Upper lobe of left lung (tissue), 6 donors: Measurements from ENCODE around the gene CCDC167. TPM values are rescaled to one million over a fixed set of nuclear protein-coding genes. Genes with fewer than 3 reads are reported as not detected.

ENCODE experiments used
- ATAC-seq, 2 donors: fragments of 200-7000 bp; cut with Tn5 transposase; one replicate each; pipeline ENCODE4 v1.9.1; 2022; ENCODE audit warnings: mild to moderate bottlenecking in 2 of 2, moderate library complexity in 2 of 2; ENCODE audit not compliant: low FRiP score in 2 of 2
- DNase-seq, 2 donors: peaks; one replicate each; pipeline ENCODE4 v3.0.0-alpha.2; 2019 to 2020
- H3K27ac ChIP-seq, 4 donors: fragments of 200-600 bp; sonication (generic); one replicate each; pipeline ENCODE4 v1.5.1; 2016 to 2019
- H3K27me3 ChIP-seq, 4 donors: fragments of 200-600 bp; sonication (generic); one replicate each; pipeline ENCODE4 v1.5.1; 2017 to 2019
- H3K36me3 ChIP-seq, 4 donors: fragments of 200-600 bp; sonication (generic); one replicate each; pipeline ENCODE4 v1.5.1; 2016 to 2019
- H3K4me1 ChIP-seq, 4 donors: fragments of 200-600 bp; sonication (generic); one replicate each; pipeline ENCODE4 v1.5.1; 2018 to 2019
- H3K4me3 ChIP-seq, 4 donors: fragments of 200-600 bp; sonication (generic); one replicate each; pipeline ENCODE4 v1.5.1; 2017 to 2019; ENCODE audit warnings: mild to moderate bottlenecking in 2 of 4, moderate library complexity in 1 of 4
- H3K9me3 ChIP-seq, 4 donors: fragments of 200-600 bp; sonication (generic); one replicate each; pipeline ENCODE4 v1.5.1; 2018 to 2019
- CTCF ChIP-seq, 6 experiments: fragments of 450-650 bp in 4 of 6; fragments of 200-600 bp in 2 of 6; sonication (generic) in 2 of 6; IDR thresholded peaks; one replicate each; pipeline ENCODE4 v1.5.1; 2016 to 2019; ENCODE audit warnings: antibody characterized with exemption in 6 of 6
- EP300 ChIP-seq, 4 donors: sonication (generic); formaldehyde crosslinking; IDR thresholded peaks; one replicate each; pipeline ENCODE4 v1.5.1; 2017; ENCODE audit warnings: antibody characterized with exemption in 4 of 4, control low read depth in 2 of 4
- POLR2A ChIP-seq, 4 donors: fragments of 450-650 bp; IDR thresholded peaks; one replicate each; pipeline ENCODE4 v1.5.1; 2016 to 2017; ENCODE audit warnings: antibody characterized with exemption in 4 of 4, mild to moderate bottlenecking in 2 of 4
- POLR2AphosphoS5 ChIP-seq, 2 donors: sonication (generic); formaldehyde crosslinking; IDR thresholded peaks; one replicate each; pipeline ENCODE4 v1.5.1; 2017; ENCODE audit warnings: antibody characterized with exemption in 2 of 2
- WGBS, 2 donors: methylation state at CpG; one replicate each; pipeline ENCODE4 v1.1.5; 2017 to 2018; 5-methylcytosine and 5-hydroxymethylcytosine counted together
- total RNA-seq, 6 donors: library from RNA; depleted of rRNA in 4 of 6; stranded (reverse); fragments of >200 nt in 4 of 6; gene quantifications; one replicate each; pipeline versions ENCODE4 v1.1.0 to v1.2.1, GENCODE V29; 2016 to 2021
- donor health status: DM: no; HTN: no; CAD: no; lungs with moderate emphysema.
- donor health status: DM: no; HTN: yes; CAD: no; lungs with severe emphysema.

Gene CCDC167
- total RNA-seq, 6 donors from 2014 or later: 9.7 to 45.0 (median 16.7) TPM; not detected in 1

DNA sequence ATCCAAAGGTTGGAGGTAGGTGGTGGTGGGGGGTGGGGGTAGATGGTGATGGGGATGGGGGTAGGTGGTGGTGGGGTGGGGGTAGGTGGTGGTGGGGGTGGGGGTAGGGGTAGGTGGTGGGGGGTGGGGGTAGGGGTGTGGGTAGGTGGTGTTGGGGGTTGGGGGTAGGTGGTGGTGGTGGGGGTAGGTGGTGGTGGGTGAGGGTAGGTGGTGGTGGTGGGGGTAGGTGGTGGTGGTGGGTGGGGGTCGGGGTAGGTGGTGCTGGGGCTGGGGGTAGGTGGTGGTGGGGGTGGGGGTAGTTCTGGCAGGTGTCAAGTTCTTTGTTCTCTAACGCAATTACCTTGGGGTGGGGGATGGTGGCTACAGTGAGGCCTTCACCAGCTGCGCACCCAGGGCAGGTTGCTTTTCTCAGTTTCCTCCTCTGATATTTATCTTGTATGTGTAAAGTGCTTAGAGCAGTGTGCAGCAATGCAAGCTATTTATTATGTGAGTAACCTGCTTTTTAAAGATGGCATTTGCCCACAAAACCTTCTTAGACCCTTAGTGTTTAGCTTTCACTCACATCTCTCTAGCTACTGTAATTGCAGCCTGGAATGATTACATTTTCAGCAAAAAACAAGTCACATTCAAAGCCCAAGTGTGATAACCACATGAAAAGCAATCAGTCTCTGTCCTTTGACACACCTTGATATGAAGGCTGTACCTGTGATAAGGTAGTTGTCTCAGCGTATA, 8.2 kb upstream of the CCDC167 start:
- Histone ChIP-seq H3K27ac (no peak overlapping the region), H3K36me3 (no peaks in the 10 kb centered on the region), H3K27me3 (peaks cover 0 to 6% (median 0%) of the 10 kb centered on the region in 4 donors), H3K4me3 (no peak overlapping the region), H3K4me1 (no peaks in the 10 kb centered on the region), H3K9me3 (no peaks in the 10 kb centered on the region)
- ATAC-seq (no peak), DNase-seq (no peak)
- WGBS, 2 donors: 65 to 71% methylated on average over 3 to 4 of the region's 4 CpGs
- TF ChIP-seq EP300 (IDR thresholded peaks at IDR 0.05) (no peak), POLR2A (IDR thresholded peaks at IDR 0.05) (no peak), POLR2AphosphoS5 (IDR thresholded peaks at IDR 0.05) (no peak), CTCF (IDR thresholded peaks at IDR 0.05) (no peak)

DNA sequence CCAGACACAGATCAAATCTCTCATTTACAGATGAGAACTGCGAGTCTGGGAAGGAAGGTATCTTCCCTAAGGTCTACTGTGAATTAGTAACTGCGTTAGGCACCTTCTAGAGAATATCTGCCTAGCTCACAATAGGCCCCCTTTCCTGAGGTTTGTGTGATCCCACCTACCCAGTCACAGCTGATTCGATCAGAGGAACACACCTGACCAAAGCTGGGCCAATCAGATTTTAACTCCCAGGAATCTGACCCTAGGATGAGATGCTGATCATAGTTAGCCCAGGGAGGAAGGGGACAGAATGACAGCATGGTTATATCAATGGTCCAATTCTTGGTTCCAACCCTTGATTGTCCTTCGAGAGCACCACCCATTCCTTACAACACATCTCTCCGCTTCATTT, 7.4 kb upstream of the CCDC167 start:
- Histone ChIP-seq H3K27ac (no peak overlapping the region), H3K36me3 (no peaks in the 10 kb centered on the region), H3K9me3 (no peaks in the 10 kb centered on the region), H3K4me3 (no peak overlapping the region), H3K4me1 (no peaks in the 10 kb centered on the region), H3K27me3 (peaks cover 0 to under 1% (median 0%) of the 10 kb centered on the region in 4 donors)
- TF ChIP-seq EP300 (IDR thresholded peaks at IDR 0.05) (no peak), POLR2A (IDR thresholded peaks at IDR 0.05) (no peak), POLR2AphosphoS5 (IDR thresholded peaks at IDR 0.05) (no peak), CTCF (IDR thresholded peaks at IDR 0.05) (no peak)
- no peak for DNase-seq
- ATAC-seq: no peak
- WGBS, 2 donors: 86 to 89% methylated on average over 5 of the region's 5 CpGs

DNA sequence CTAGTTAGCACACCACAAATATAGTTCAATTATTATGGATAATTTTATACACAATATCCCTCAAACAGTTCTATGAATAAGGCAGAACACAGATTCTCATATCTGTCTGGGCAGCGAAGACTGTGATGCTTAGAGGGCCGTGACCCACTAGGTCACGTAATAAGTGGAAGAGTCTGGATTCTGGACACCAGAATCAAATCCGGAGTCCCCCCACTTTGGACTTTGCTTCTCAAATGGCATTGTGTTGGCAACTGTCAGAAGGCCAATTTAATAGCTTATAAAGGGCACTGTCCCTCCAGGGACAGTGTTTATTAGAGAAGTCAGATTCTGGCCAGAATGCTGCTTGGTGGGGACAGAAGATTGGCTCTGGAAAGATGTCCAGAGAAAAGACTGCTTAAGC, 6.8 kb upstream of the CCDC167 start:
- 72 to 84% methylated on average over 4 of the region's 4 CpGs for WGBS, 2 donors
- Histone ChIP-seq H3K4me1 (no peaks in the 10 kb centered on the region), H3K4me3 (no peak overlapping the region), H3K36me3 (no peaks in the 10 kb centered on the region), H3K27me3 (no peaks in the 10 kb centered on the region), H3K27ac (no peak overlapping the region), H3K9me3 (no peaks in the 10 kb centered on the region)
- no peak for DNase-seq
- ATAC-seq: no peak
- no peak for TF ChIP-seq POLR2AphosphoS5 (IDR thresholded peaks at IDR 0.05)
- TF ChIP-seq POLR2A (IDR thresholded peaks at IDR 0.05): no peak

- no peaks in the 10 kb centered on the region for H3K36me3 ChIP-seq
- no peaks in the 10 kb centered on the region for H3K9me3 ChIP-seq
- peaks cover 0 to 9% (median 3%) of the 10 kb centered on the region in 4 donors for H3K4me1 ChIP-seq
- DNase-seq: no peak
- no peak for ATAC-seq
- WGBS, 2 donors: 65% methylated on average over 2 of the region's 2 CpGs
- H3K27ac ChIP-seq: no peak overlapping the region
- H3K4me3 ChIP-seq: no peak overlapping the region
- H3K27me3 ChIP-seq: no peaks in the 10 kb centered on the region
- TF ChIP-seq CTCF (IDR thresholded peaks at IDR 0.05) (no peak), POLR2AphosphoS5 (IDR thresholded peaks at IDR 0.05) (no peak), POLR2A (IDR thresholded peaks at IDR 0.05) (no peak), EP300 (IDR thresholded peaks at IDR 0.05) (no peak)
Observed at GRCh38 chr6:37504024-37504423, 4.3 kb upstream of the CCDC167 start.

- DNase-seq: no peak
- 51 to 53% methylated on average over 7 of the region's 7 CpGs for WGBS, 2 donors
- H3K27ac ChIP-seq: peak overlapping the region in 3 of 4 donors; percentile 6 to 59 (median 35)
Observed at GRCh38 chr6:37503309-37503965, 3.7 kb upstream of the CCDC167 start.

More at GRCh38 chr6:37503309-37503965, 3.7 kb upstream of the CCDC167 start:
- no peaks in the 10 kb centered on the region for H3K27me3 ChIP-seq
- H3K4me1 ChIP-seq: peaks cover 0 to 13% (median 5%) of the 10 kb centered on the region in 4 donors
- H3K9me3 ChIP-seq: no peaks in the 10 kb centered on the region
- TF ChIP-seq POLR2A (IDR thresholded peaks at IDR 0.05) (no peak), POLR2AphosphoS5 (IDR thresholded peaks at IDR 0.05) (no peak), CTCF (IDR thresholded peaks at IDR 0.05) (no peak), EP300 (IDR thresholded peaks at IDR 0.05) (no peak)
- ATAC-seq: no peak
- no peaks in the 10 kb centered on the region for H3K36me3 ChIP-seq
- no peak overlapping the region for H3K4me3 ChIP-seq
